Karpas-422 (cell line): ENCODE data around the gene SOX5. TPM values are rescaled to one million over a fixed set of nuclear protein-coding genes. Genes with fewer than 3 reads are reported as not detected.

Experiments used
- DNase-seq: peaks from one replicate; pipeline ENCODE4 v3.0.0-alpha.2; 2015
- H2AFZ ChIP-seq: fragments of 200-600 bp; sonication (generic); 2 replicates; pipeline ENCODE4 v1.6.1; 2014; ENCODE audit warnings: antibody characterized with exemption, low read length, mixed read lengths
- H3K27ac ChIP-seq: fragments of 200-600 bp; sonication (generic); 2 replicates; pipeline ENCODE4 v1.5.1; 2014; ENCODE audit warnings: mild to moderate bottlenecking, low read length, moderate library complexity
- H3K27me3 ChIP-seq: fragments of 200-600 bp; sonication (generic); 2 replicates; pipeline ENCODE4 v1.6.1; 2014; ENCODE audit warnings: low read length, mixed read lengths
- H3K36me3 ChIP-seq: fragments of 200-600 bp; sonication (generic); 2 replicates; pipeline ENCODE4 v1.6.1; 2014; ENCODE audit warnings: low read length, mixed read lengths; ENCODE audit not compliant: insufficient read depth
- H3K4me1 ChIP-seq: fragments of 200-600 bp; sonication (generic); 2 replicates; pipeline ENCODE4 v1.6.1; 2014; ENCODE audit warnings: mild to moderate bottlenecking, low read length, mixed read lengths
- H3K4me2 ChIP-seq: fragments of 200-600 bp; sonication (generic); 2 replicates; pipeline ENCODE4 v1.6.1; 2014; ENCODE audit warnings: low read length, low read depth, mild to moderate bottlenecking; ENCODE audit not compliant: poor library complexity, severe bottlenecking
- H3K4me3 ChIP-seq: fragments of 200-600 bp; sonication (generic); 2 replicates; pipeline ENCODE4 v1.5.1; 2014; ENCODE audit warnings: mild to moderate bottlenecking, antibody characterized with exemption, low read length, mixed read lengths
- H3K79me2 ChIP-seq: fragments of 200-600 bp; sonication (generic); 2 replicates; pipeline ENCODE4 v1.6.1; 2014; ENCODE audit warnings: mild to moderate bottlenecking, low read length, mixed read lengths
- H3K9ac ChIP-seq: fragments of 200-600 bp; sonication (generic); 2 replicates; pipeline ENCODE4 v1.6.0; 2014; ENCODE audit warnings: low read length
- H3K9me2 ChIP-seq: fragments of 200-600 bp; sonication (generic), shearing (Covaris generic); replicated peaks from 2 replicates; pipeline ENCODE4 v1.6.0; 2014; ENCODE audit warnings: mild to moderate bottlenecking, low read length, moderate library complexity; ENCODE audit not compliant: insufficient read depth
- H3K9me3 ChIP-seq: fragments of 300-700, 200-600 bp; sonication (generic); 2 replicates; pipeline ENCODE4 v1.6.1; 2014; ENCODE audit warnings: low read length, mixed read lengths
- H4K20me1 ChIP-seq: fragments of 200-600 bp; sonication (generic); 2 replicates; pipeline ENCODE4 v1.6.1; 2014; ENCODE audit warnings: mild to moderate bottlenecking, antibody characterized with exemption, low read length, low read depth; ENCODE audit not compliant: insufficient read depth
- total RNA-seq: library from RNA; depleted of rRNA; stranded (reverse); fragments of >200 nt; shearing (Covaris generic); gene quantifications from 2 replicates; pipeline ENCODE4 v1.2.3, GENCODE V29; 2014; ENCODE audit warnings: low replicate concordance

SOX5 gene
- total RNA-seq, 1 experiment from 2014 or later = 30.5 TPM

- no peaks in the 10 kb centered on the region for H4K20me1 ChIP-seq
- no peaks in the 10 kb centered on the region for H3K9me3 ChIP-seq
- H3K36me3 ChIP-seq = no peaks in the 10 kb centered on the region
- H3K4me3 ChIP-seq = no peak overlapping the region
- no peak for DNase-seq
- H3K27me3 ChIP-seq = no peaks in the 10 kb centered on the region
- no peak overlapping the region for H3K9ac ChIP-seq
- no peak overlapping the region for H3K27ac ChIP-seq
- H3K4me1 ChIP-seq = no peaks in the 10 kb centered on the region
- H3K4me2 ChIP-seq = no peak overlapping the region
- no peaks in the 10 kb centered on the region for H3K9me2 ChIP-seq
- H2AFZ ChIP-seq = no peak overlapping the region
- no peaks in the 10 kb centered on the region for H3K79me2 ChIP-seq
Measured at GRCh38 chr12:23555180-23555824, 394.2 kb downstream of the SOX5 start.

GRCh38 chr12:23552417-23552816 lies 397.1 kb downstream of the SOX5 start:
- H3K36me3 ChIP-seq = no peaks in the 10 kb centered on the region
- no peaks in the 10 kb centered on the region for H3K79me2 ChIP-seq
- no peak overlapping the region for H3K27ac ChIP-seq
- no peak overlapping the region for H3K4me2 ChIP-seq
- no peak for DNase-seq
- H3K9ac ChIP-seq = no peak overlapping the region
- no peak overlapping the region for H3K4me3 ChIP-seq
- H2AFZ ChIP-seq = no peak overlapping the region
- no peaks in the 10 kb centered on the region for H4K20me1 ChIP-seq
- H3K4me1 ChIP-seq = no peaks in the 10 kb centered on the region
- no peaks in the 10 kb centered on the region for H3K9me3 ChIP-seq
- no peaks in the 10 kb centered on the region for H3K27me3 ChIP-seq
- no peaks in the 10 kb centered on the region for H3K9me2 ChIP-seq

DNA sequence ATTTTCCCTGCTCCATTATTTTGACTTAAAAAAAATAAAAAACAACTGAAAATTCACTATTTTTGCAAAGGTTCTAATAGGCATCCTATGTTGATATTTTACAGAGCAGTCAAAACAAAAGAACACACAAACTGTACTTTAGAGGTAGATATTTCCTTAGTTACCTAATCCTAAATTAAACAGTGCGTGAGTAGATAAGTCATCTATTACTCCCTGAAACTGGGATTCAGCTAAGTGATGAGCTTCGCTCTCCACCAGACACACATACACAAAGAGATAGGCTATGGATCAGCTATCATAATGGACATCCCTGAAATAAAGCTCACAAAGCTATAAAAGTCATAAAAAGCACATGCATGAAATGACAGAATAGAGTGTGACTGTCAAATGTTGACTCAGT lies 398.7 kb downstream of the SOX5 start:
- Histone ChIP-seq H3K79me2 (no peaks in the 10 kb centered on the region), H3K36me3 (no peaks in the 10 kb centered on the region), H3K4me1 (no peaks in the 10 kb centered on the region), H3K9me3 (no peaks in the 10 kb centered on the region), H3K4me3 (no peak overlapping the region), H3K27ac (no peak overlapping the region), H3K9me2 (no peaks in the 10 kb centered on the region), H2AFZ (no peak overlapping the region), H3K4me2 (no peak overlapping the region), H3K27me3 (no peaks in the 10 kb centered on the region), H3K9ac (no peak overlapping the region), H4K20me1 (no peaks in the 10 kb centered on the region)
- DNase-seq = no peak

GRCh38 chr12:23548742-23549141 lies 400.7 kb downstream of the SOX5 start:
- no peaks in the 10 kb centered on the region for H4K20me1 ChIP-seq
- H3K9ac ChIP-seq = no peak overlapping the region
- H3K36me3 ChIP-seq = no peaks in the 10 kb centered on the region
- no peaks in the 10 kb centered on the region for H3K27me3 ChIP-seq
- H3K4me1 ChIP-seq = no peaks in the 10 kb centered on the region
- no peak overlapping the region for H3K4me3 ChIP-seq
- no peak overlapping the region for H2AFZ ChIP-seq
- H3K27ac ChIP-seq = no peak overlapping the region
- no peak overlapping the region for H3K4me2 ChIP-seq
- no peaks in the 10 kb centered on the region for H3K9me3 ChIP-seq
- H3K79me2 ChIP-seq = no peaks in the 10 kb centered on the region
- H3K9me2 ChIP-seq = no peaks in the 10 kb centered on the region
- DNase-seq = no peak

- H3K9ac ChIP-seq = no peak overlapping the region
- H3K27me3 ChIP-seq = no peaks in the 10 kb centered on the region
- H3K36me3 ChIP-seq = no peaks in the 10 kb centered on the region
- DNase-seq = no peak
- H3K9me2 ChIP-seq = no peaks in the 10 kb centered on the region
- H3K27ac ChIP-seq = no peak overlapping the region
- no peak overlapping the region for H2AFZ ChIP-seq
- H3K4me2 ChIP-seq = no peak overlapping the region
- no peaks in the 10 kb centered on the region for H3K79me2 ChIP-seq
- H3K9me3 ChIP-seq = no peaks in the 10 kb centered on the region
- H3K4me1 ChIP-seq = no peaks in the 10 kb centered on the region
- no peaks in the 10 kb centered on the region for H4K20me1 ChIP-seq
- H3K4me3 ChIP-seq = no peak overlapping the region
Measured at GRCh38 chr12:23546756-23547155, 402.7 kb downstream of the SOX5 start.

GRCh38 chr12:23543767-23544166 lies 405.7 kb downstream of the SOX5 start:
- H3K4me1 ChIP-seq = no peaks in the 10 kb centered on the region
- H3K9me3 ChIP-seq = no peaks in the 10 kb centered on the region
- H3K4me3 ChIP-seq = no peak overlapping the region
- no peak overlapping the region for H3K9ac ChIP-seq
- no peaks in the 10 kb centered on the region for H3K36me3 ChIP-seq
- no peaks in the 10 kb centered on the region for H3K79me2 ChIP-seq
- H3K27ac ChIP-seq = no peak overlapping the region
- DNase-seq = no peak
- no peaks in the 10 kb centered on the region for H4K20me1 ChIP-seq
- H3K9me2 ChIP-seq = no peaks in the 10 kb centered on the region
- no peaks in the 10 kb centered on the region for H3K27me3 ChIP-seq
- no peak overlapping the region for H2AFZ ChIP-seq
- H3K4me2 ChIP-seq = no peak overlapping the region

- no peak overlapping the region for H3K4me3 ChIP-seq
- no peak overlapping the region for H2AFZ ChIP-seq
- H4K20me1 ChIP-seq = no peaks in the 10 kb centered on the region
- H3K9me3 ChIP-seq = no peaks in the 10 kb centered on the region
- H3K9ac ChIP-seq = no peak overlapping the region
- no peaks in the 10 kb centered on the region for H3K27me3 ChIP-seq
- no peak overlapping the region for H3K4me2 ChIP-seq
- no peak for DNase-seq
- H3K79me2 ChIP-seq = no peaks in the 10 kb centered on the region
- H3K36me3 ChIP-seq = no peaks in the 10 kb centered on the region
- H3K27ac ChIP-seq = no peak overlapping the region
- H3K4me1 ChIP-seq = no peaks in the 10 kb centered on the region
- no peaks in the 10 kb centered on the region for H3K9me2 ChIP-seq
Measured at GRCh38 chr12:23542187-23542586, 407.3 kb downstream of the SOX5 start.

DNA sequence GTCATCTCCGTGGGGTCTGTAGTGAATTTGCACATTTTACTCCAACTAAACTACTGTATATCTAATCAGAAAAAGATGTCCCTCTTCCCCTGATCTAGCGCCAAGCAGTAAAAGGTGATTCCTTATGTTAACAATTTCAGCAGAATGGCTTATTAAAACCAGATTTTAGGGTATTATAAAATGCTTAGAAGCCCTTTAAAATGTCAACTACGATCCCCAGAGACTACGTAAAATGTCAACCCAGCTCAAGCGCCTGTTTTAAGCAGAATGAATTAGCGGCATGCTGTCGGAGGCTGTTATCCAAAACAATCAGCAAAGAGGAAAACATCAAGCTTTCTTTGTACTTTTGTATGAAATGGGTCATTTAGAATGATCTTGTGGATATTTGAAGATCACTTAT lies 408.9 kb downstream of the SOX5 start:
- H3K27ac ChIP-seq = no peak overlapping the region
- no peak for DNase-seq

More for the DNA sequence above, 408.9 kb downstream of the SOX5 start:
- Histone ChIP-seq H3K9me3 (no peaks in the 10 kb centered on the region), H3K4me1 (no peaks in the 10 kb centered on the region), H3K4me3 (no peak overlapping the region), H3K27me3 (no peaks in the 10 kb centered on the region), H3K4me2 (no peak overlapping the region), H3K9ac (no peak overlapping the region), H4K20me1 (no peaks in the 10 kb centered on the region), H3K79me2 (no peaks in the 10 kb centered on the region), H3K9me2 (no peaks in the 10 kb centered on the region), H3K36me3 (no peaks in the 10 kb centered on the region), H2AFZ (no peak overlapping the region)
